ENCODE results near the gene TRPM3. TPM values are rescaled to one million over a fixed set of nuclear protein-coding genes. Genes with fewer than 3 reads are reported as not detected.

TRPM3 gene
- total and polyA plus RNA-seq, 4 donors, result 0.07 to 0.89 (median 0.67) TPM

DNA sequence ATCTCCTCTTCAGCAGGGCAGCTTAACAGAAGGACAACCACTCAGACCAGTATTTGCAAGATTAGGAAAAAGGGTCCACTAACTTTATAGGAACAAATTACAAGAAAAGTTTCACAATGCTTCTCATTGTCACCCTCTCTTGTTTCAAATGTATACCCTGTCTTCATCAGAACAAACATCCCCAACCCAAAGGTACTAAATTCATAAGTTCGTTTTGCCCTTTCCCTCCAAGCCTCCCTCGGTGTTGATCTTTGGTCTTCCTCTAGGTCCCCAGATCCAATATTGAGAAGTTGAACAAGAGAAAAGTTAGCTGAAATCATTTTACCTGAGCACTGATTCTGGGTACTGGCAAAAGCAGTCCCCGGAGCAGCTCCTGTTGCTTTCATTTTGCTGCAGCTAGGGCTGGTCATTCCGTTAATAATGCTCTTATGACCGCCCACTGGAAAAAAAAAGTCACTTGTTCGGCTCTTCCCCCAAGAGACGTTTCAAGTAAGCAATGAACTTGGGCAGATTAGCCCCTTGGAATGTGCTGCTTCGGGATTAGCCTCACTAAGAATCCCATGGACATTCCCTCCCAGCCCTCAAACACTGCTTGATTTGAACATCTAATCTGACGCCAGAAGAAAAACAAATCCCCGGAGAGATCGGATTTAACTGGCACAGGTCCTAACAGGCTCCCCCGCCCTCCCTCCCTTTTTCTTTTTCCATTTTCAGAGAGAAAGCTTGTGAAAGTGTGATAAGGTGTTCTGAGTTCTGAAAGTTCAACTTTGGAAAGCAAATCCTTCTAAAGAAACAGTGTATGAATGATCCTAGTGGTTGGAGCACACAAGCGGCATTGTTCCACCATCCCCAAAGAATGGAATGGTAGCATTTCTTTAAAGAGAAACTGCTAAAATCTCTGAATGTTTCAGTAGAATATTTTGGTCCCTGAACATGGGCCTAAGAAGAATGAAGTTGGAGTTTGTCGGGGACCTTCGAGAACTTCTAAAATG, 252.5 kb downstream of the TRPM3 start:
- peak overlapping the region in 1 of 2 donors; percentile 81 for H3K9ac ChIP-seq (ENCODE audit: low read depth in 1 of 2, low read length in 2 of 2)
- no peak for TF ChIP-seq HNF4A (conservative IDR thresholded peaks at IDR 0.05)
- no peak for TF ChIP-seq RXRA (IDR thresholded peaks at IDR 0.05)
- TF ChIP-seq JUND (IDR thresholded peaks at IDR 0.05), result peak in 1 of 2 donors; percentile 28
- DNase-seq (ENCODE audit: low spot score), result no peak
- WGBS, result 46% methylated on average over 15 of the region's 15 CpGs
- no peaks in the 10 kb centered on the region for H3K36me3 ChIP-seq (ENCODE audit: control insufficient read depth in 4 of 4, insufficient read depth in 3 of 4, low read depth in 1 of 4, low read length in 3 of 4)
- no peak overlapping the region for H3K27ac ChIP-seq (ENCODE audit: low read depth in 1 of 2, low read length in 2 of 2)
- no peaks in the 10 kb centered on the region for H3K9me3 ChIP-seq (ENCODE audit: control insufficient read depth in 4 of 4, low read length in 3 of 4)
- H3K27me3 ChIP-seq (ENCODE audit: control insufficient read depth in 4 of 4, insufficient read depth in 4 of 4, low read length in 3 of 4), result no peaks in the 10 kb centered on the region
- peak overlapping the region; percentile 53 to 76 (median 53) for H3K4me3 ChIP-seq (ENCODE audit: low read depth in 1 of 3, low read length in 3 of 3)
- peaks cover 0 to 4% (median 0%) of the 10 kb centered on the region in 4 donors for H3K4me1 ChIP-seq (ENCODE audit: control insufficient read depth in 4 of 4, insufficient read depth in 4 of 4, low read length in 3 of 4)

DNA sequence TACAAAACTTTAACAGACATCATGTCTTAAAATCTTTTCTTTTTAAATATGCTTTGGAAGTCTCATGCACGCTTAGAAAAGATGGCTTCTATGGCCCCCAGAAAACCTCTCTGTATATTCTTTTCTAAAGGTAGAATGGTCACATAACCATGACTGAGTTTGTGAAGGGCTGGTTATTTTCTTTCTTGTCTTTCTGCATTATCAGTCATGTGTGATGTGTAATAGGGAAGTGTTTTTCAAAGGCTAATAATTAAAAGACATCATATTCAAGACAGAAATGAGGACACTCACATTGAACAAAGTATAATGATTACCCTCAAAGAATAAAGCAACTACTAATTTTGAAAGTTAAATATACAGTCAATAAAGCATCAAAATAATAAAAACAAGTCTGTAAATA, 253.4 kb downstream of the TRPM3 start:
- Histone ChIP-seq H3K27me3 (ENCODE audit: control insufficient read depth in 4 of 4, insufficient read depth in 4 of 4, low read length in 3 of 4) (no peaks in the 10 kb centered on the region), H3K27ac (ENCODE audit: low read depth in 1 of 2, low read length in 2 of 2) (no peak overlapping the region), H3K9me3 (ENCODE audit: control insufficient read depth in 4 of 4, low read length in 3 of 4) (no peaks in the 10 kb centered on the region), H3K4me1 (ENCODE audit: control insufficient read depth in 4 of 4, insufficient read depth in 4 of 4, low read length in 3 of 4) (peaks cover 0 to 4% (median 0%) of the 10 kb centered on the region in 4 donors), H3K9ac (ENCODE audit: low read depth in 1 of 2, low read length in 2 of 2) (no peak overlapping the region), H3K36me3 (ENCODE audit: control insufficient read depth in 4 of 4, insufficient read depth in 3 of 4, low read depth in 1 of 4, low read length in 3 of 4) (no peaks in the 10 kb centered on the region), H3K4me3 (ENCODE audit: low read depth in 1 of 3, low read length in 3 of 3) (no peak overlapping the region)
- TF ChIP-seq JUND (IDR thresholded peaks at IDR 0.05), result no peak
- TF ChIP-seq, protein P1, sequence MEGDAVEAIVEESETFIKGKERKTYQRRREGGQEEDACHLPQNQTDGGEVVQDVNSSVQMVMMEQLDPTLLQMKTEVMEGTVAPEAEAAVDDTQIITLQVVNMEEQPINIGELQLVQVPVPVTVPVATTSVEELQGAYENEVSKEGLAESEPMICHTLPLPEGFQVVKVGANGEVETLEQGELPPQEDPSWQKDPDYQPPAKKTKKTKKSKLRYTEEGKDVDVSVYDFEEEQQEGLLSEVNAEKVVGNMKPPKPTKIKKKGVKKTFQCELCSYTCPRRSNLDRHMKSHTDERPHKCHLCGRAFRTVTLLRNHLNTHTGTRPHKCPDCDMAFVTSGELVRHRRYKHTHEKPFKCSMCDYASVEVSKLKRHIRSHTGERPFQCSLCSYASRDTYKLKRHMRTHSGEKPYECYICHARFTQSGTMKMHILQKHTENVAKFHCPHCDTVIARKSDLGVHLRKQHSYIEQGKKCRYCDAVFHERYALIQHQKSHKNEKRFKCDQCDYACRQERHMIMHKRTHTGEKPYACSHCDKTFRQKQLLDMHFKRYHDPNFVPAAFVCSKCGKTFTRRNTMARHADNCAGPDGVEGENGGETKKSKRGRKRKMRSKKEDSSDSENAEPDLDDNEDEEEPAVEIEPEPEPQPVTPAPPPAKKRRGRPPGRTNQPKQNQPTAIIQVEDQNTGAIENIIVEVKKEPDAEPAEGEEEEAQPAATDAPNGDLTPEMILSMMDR (IDR thresholded peaks at IDR 0.05; ENCODE audit: low read depth, low read length, missing input control), result no peak
- no peak for TF ChIP-seq ATF3 (IDR thresholded peaks at IDR 0.05)
- no peak for TF ChIP-seq HNF4G (IDR thresholded peaks at IDR 0.05)
- no peak for TF ChIP-seq NR2F2 (IDR thresholded peaks at IDR 0.05)
- no peak for TF ChIP-seq HNF4A (conservative IDR thresholded peaks at IDR 0.05)
- WGBS, result 86% methylated on average over 1 of the region's 1 CpG
- no peak for DNase-seq (ENCODE audit: low spot score)

GRCh38 chr9:70865471-70865870, 255.9 kb downstream of the TRPM3 start:
- no peaks in the 10 kb centered on the region for H3K36me3 ChIP-seq (ENCODE audit: control insufficient read depth in 4 of 4, insufficient read depth in 3 of 4, low read depth in 1 of 4, low read length in 3 of 4)
- H3K4me1 ChIP-seq (ENCODE audit: control insufficient read depth in 4 of 4, insufficient read depth in 4 of 4, low read length in 3 of 4), result peaks cover 0 to 4% (median 0%) of the 10 kb centered on the region in 4 donors
- TF ChIP-seq JUND (IDR thresholded peaks at IDR 0.05), result no peak
- TF ChIP-seq, protein P1 (IDR thresholded peaks at IDR 0.05; ENCODE audit: low read depth, low read length, missing input control), result no peak
- TF ChIP-seq ZBTB33 (IDR thresholded peaks at IDR 0.05), result no peak
- no peak for TF ChIP-seq HNF4A (conservative IDR thresholded peaks at IDR 0.05)
- no peak for TF ChIP-seq YY1 (IDR thresholded peaks at IDR 0.05)
- TF ChIP-seq FOXA2 (IDR thresholded peaks at IDR 0.05), result no peak
- no peak for TF ChIP-seq RXRA (IDR thresholded peaks at IDR 0.05)
- no peak for TF ChIP-seq SP1 (IDR thresholded peaks at IDR 0.05)
- TF ChIP-seq ATF3 (IDR thresholded peaks at IDR 0.05), result no peak
- TF ChIP-seq EGR1 (IDR thresholded peaks at IDR 0.05; ENCODE audit: low read depth in 2 of 2), result no peak
- 81% methylated on average over 2 of the region's 2 CpGs for WGBS
- no peaks in the 10 kb centered on the region for H3K27me3 ChIP-seq (ENCODE audit: control insufficient read depth in 4 of 4, insufficient read depth in 4 of 4, low read length in 3 of 4)
- H3K9ac ChIP-seq (ENCODE audit: low read depth in 1 of 2, low read length in 2 of 2), result no peak overlapping the region
- H3K4me3 ChIP-seq (ENCODE audit: low read depth in 1 of 3, low read length in 3 of 3), result no peak overlapping the region
- no peaks in the 10 kb centered on the region for H3K9me3 ChIP-seq (ENCODE audit: control insufficient read depth in 4 of 4, low read length in 3 of 4)
- no peak overlapping the region for H3K27ac ChIP-seq (ENCODE audit: low read depth in 1 of 2, low read length in 2 of 2)
- DNase-seq (ENCODE audit: low spot score), result no peak

Data from liver (tissue), 9 donors.